GM18511 (cell line): Measurements from ENCODE around the gene KCNF1.
"Not testable (repeated sequence)": the region's sequence is repeated elsewhere in the genome, so short reads cannot be mapped to it uniquely, and the experiment has no call there.

Source experiments
- ATAC-seq: cut with Tn5 transposase; IDR thresholded peaks from one replicate; pipeline ENCODE4 v1.9.1; 2021; ENCODE audit warnings: mild to moderate bottlenecking, moderate library complexity; ENCODE audit not compliant: unreplicated experiment

The KCNF1 gene

GRCh38 chr2:10935953-10936942 lies 24.5 kb downstream of the KCNF1 start:
- no peak for ATAC-seq

DNA sequence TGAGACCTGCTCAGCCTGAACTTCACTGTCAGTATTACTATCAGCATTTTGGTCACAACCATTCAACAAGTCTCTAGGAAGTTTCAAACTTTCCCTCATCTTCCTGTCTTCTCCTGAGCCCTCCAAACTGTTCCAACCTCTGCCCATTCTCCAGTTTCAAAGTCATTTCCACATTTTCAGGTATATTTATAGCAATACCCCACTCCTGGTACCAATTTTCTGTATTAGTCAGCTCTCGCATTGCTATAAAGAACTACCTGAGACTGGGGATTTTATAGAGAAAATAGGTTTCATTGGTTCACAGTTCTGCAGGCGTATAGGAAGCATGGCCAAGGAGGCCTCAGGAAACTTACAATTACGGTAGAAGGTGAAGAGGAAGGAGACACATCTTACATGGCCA lies 27.3 kb downstream of the KCNF1 start:
- no peak for ATAC-seq

GRCh38 chr2:10940596-10940995 lies 28.9 kb downstream of the KCNF1 start:
- ATAC-seq: no peak

GRCh38 chr2:10941383-10941782 lies 29.6 kb downstream of the KCNF1 start:
- ATAC-seq: no peak

DNA sequence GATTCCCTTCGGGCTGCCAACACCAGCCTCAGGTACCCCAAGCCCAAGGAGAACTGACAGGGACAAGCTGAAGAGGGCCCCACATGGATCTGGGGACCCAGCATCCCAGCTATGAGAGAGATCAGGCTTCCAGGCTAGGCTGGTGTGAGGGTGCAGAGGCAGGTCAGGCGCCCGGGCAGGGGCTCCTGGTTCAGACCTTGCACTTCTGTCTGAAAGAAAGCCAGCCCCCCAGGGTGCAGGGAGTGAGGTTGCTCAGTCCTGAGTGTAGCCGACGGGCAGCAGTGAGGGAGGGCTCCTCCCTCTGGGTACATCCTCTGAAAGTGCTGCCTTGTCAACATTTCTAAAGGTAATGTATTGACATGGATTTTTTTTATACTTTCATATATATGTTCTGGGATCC lies 33.1 kb downstream of the KCNF1 start:
- ATAC-seq: no peak

GRCh38 chr2:10946394-10946793 lies 34.7 kb downstream of the KCNF1 start:
- no peak for ATAC-seq

GRCh38 chr2:10947005-10947440 lies 35.3 kb downstream of the KCNF1 start:
- no peak for ATAC-seq

- ATAC-seq: no peak
These were observed 35.9 kb downstream of the KCNF1 start for GRCh38 chr2:10947446-10948187.

- no peak for ATAC-seq
These were observed 36.4 kb downstream of the KCNF1 start for GRCh38 chr2:10948188-10948564.

GRCh38 chr2:10948606-10949230 lies 37.0 kb downstream of the KCNF1 start:
- ATAC-seq: no peak

GRCh38 chr2:10949835-10950234 lies 38.1 kb downstream of the KCNF1 start:
- ATAC-seq: no peak

DNA sequence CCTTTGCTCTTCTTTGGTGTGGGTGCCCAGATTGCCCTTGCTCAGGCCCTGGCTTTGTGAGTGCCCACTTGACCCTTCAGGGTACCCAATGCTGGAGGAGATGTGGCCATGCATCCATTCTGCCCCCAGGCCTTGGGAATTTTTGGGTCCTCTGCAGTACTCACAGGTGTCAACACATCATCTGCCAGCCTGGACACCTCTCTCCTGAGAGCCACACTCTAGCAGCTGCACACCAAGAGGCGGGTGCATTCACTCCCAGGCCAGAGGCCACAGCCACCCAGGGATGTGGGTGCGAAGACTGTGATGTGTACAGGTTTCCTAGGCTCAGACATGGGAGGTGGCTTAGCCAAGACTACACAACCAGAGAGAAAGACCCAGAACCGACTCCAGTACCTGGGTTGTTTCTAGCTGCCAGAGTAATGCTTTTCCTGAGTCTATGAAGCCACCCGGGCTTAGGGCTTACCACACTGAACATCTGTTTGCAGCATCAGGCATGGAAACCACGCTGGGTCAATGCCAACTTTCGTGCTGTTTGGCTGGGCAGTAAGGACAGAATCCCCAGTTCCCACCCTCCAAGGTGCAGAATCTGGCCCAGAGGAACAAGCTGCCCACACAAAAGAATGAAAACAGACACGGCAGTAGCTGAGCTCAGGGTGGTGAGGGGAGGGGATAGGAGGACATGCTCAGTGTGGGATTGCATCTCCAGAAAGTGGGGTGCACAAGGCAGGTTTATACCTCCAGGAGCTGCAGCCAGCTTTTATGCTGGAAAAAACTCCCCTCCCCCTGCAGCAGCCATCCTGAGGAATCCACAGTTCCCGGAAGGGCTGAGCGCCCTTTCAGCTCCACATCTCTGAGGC lies 40.1 kb downstream of the KCNF1 start:
- no peak for ATAC-seq

DNA sequence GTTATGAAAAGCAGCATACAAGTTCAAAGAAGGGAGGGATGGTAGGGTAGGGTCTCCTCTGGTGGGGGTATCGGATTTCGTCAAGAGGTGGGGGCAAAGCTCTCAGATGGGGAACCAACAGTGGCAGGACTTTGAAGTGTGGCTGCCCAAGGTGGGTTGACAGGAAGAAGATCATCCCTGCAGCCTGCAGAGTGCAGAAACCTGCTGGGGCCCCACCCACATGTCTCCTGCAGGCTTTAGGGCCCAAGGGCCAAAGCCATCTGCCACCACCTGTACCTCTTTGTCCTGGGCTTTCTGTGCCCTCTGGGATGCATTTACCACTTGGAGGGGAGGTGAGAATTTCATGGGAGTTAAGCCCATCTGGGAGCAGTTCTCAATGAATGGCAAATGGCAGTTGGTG lies 42.7 kb downstream of the KCNF1 start:
- no peak for ATAC-seq

- ATAC-seq: no peak
These were observed 43.4 kb downstream of the KCNF1 start for GRCh38 chr2:10954856-10955818.

- ATAC-seq: no peak
These were observed 44.5 kb downstream of the KCNF1 start for GRCh38 chr2:10956006-10956790.

- no peak for ATAC-seq
These were observed 45.7 kb downstream of the KCNF1 start for GRCh38 chr2:10957391-10957790.

DNA sequence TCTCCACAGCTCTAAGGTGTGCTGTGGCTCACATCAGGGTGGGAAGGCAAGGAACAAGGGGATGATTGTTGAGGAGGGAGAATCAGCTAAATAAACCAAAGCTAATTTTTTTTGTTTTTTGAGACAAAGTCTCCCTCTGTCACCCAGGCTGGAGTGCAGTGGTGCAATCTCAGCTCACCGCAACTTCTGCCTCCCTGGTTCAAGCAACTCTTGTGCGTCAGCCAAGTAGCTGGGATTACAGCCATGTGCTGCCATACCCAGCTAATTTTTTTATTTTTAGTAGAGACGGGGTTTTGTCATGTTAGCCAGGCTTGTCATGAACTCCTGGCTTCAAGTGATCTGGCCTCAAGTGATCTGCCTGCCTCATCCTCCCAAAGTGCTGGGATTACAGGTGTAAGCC lies 46.7 kb downstream of the KCNF1 start:
- ATAC-seq: not testable (repeated sequence)

DNA sequence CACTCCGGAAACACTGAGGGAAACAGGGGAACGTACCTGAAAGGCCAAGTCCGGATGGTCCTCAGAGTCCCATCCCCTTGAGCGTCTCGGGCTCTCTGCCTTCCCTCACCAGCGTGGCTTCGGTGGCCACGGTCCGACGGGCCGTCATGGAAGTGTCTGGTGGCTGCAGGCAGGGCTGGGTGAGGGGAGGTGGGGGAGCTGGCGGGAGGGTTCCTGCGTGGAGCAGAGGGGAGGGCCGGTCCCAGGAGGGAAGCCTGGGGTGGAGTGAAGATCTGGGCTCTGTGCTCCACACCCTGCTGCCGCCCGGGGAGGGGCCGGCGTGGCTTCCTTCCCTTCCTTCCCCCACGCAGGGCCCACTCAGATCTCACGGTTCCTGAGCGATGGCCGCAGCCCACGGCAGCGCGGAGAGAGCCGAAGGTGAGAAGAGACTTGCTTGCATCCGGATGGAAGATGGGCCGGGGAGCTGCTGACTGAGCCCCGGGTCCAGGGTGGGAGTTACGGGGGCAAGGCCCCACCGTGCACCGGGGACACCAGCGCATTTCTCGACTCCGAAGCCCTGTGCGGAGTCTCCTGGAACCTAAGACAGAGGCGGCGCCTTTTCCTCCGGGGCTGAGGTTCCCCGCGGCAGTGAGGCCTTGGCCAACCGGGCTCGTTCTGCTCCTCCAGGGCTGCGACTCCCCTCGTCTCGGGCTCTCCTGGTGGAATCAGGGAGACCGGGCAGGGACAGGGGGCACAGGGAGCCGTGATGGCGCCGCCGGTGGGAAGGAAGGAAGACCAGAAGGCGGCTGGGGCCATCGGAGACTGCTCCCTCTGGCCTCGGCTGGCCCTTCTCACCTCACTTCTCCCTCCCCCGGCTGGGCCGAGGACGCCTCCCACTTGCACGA lies 49.1 kb downstream of the KCNF1 start:
- no peak for ATAC-seq
